ENCODE results near the gene AHSG.

- TF ChIP-seq, protein P1, sequence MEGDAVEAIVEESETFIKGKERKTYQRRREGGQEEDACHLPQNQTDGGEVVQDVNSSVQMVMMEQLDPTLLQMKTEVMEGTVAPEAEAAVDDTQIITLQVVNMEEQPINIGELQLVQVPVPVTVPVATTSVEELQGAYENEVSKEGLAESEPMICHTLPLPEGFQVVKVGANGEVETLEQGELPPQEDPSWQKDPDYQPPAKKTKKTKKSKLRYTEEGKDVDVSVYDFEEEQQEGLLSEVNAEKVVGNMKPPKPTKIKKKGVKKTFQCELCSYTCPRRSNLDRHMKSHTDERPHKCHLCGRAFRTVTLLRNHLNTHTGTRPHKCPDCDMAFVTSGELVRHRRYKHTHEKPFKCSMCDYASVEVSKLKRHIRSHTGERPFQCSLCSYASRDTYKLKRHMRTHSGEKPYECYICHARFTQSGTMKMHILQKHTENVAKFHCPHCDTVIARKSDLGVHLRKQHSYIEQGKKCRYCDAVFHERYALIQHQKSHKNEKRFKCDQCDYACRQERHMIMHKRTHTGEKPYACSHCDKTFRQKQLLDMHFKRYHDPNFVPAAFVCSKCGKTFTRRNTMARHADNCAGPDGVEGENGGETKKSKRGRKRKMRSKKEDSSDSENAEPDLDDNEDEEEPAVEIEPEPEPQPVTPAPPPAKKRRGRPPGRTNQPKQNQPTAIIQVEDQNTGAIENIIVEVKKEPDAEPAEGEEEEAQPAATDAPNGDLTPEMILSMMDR (IDR thresholded peaks at IDR 0.05): no peak
- TF ChIP-seq POLR2A (IDR thresholded peaks at IDR 0.05): no peak
These were observed 13.1 kb upstream of the AHSG start for GRCh38 chr3:186599785-186600166.

All from adrenal gland (tissue), 5 donors.